Measurements from ENCODE around the gene PARP1. TPM values are rescaled to one million over a fixed set of nuclear protein-coding genes. Genes with fewer than 3 reads are reported as not detected.

Gene PARP1
- total and polyA plus RNA-seq, 12 donors: 15.3 to 150 (median 70.6) TPM

- no peak for TF ChIP-seq POLR2A (IDR thresholded peaks at IDR 0.05)
- TF ChIP-seq CTCF (IDR thresholded peaks at IDR 0.05): no peak
- Histone ChIP-seq H3K4me3 (no peak overlapping the region), H3K36me3 (replicated peaks in 1 of 2) (peaks cover 0 to 16% of the 10 kb centered on the region in 2 donors), H3K27ac (no peak overlapping the region), H3K9me3 (replicated peaks in 1 of 3) (no peaks in the 10 kb centered on the region), H3K27me3 (no peaks in the 10 kb centered on the region), H3K4me1 (replicated peaks in 1 of 2) (peaks cover 10 to 45% of the 10 kb centered on the region in 2 donors)
- intact Hi-C loops (cut with DNase I): no loop called here
- WGBS, 4 donors: 80 to 90% (median 83%) methylated on average over 16 of the region's 16 CpGs
- DNase-seq: no peak
Measured at GRCh38 chr1:226405411-226405988, 2.4 kb downstream of the PARP1 start.

GRCh38 chr1:226404904-226405222, 3.0 kb downstream of the PARP1 start:
- H3K4me1 ChIP-seq (replicated peaks in 1 of 2): peaks cover 10 to 45% of the 10 kb centered on the region in 2 donors

GRCh38 chr1:226404063-226404903, 3.6 kb downstream of the PARP1 start:
- H3K9me3 ChIP-seq (replicated peaks in 1 of 3): no peaks in the 10 kb centered on the region
- no peak for DNase-seq
- H3K4me1 ChIP-seq (replicated peaks in 1 of 2): peaks cover 10 to 45% of the 10 kb centered on the region in 2 donors
- 53 to 67% (median 57%) methylated on average over 4 to 5 of the region's 5 CpGs for WGBS, 4 donors
- H3K4me3 ChIP-seq: no peak overlapping the region
- H3K27ac ChIP-seq: peak overlapping the region in 1 of 5 donors; percentile 25
- H3K27me3 ChIP-seq: no peaks in the 10 kb centered on the region
- peaks cover 0 to 28% of the 10 kb centered on the region in 2 donors for H3K36me3 ChIP-seq (replicated peaks in 1 of 2)
- TF ChIP-seq CTCF (IDR thresholded peaks at IDR 0.05) (no peak), POLR2A (IDR thresholded peaks at IDR 0.05) (no peak)
- intact Hi-C loops (cut with DNase I): no loop called here

More at GRCh38 chr1:226404904-226405222, 3.0 kb downstream of the PARP1 start:
- Histone ChIP-seq H3K27me3 (no peaks in the 10 kb centered on the region), H3K9me3 (replicated peaks in 1 of 3) (no peaks in the 10 kb centered on the region), H3K36me3 (replicated peaks in 1 of 2) (peaks cover 0 to 22% of the 10 kb centered on the region in 2 donors), H3K27ac (no peak overlapping the region), H3K4me3 (no peak overlapping the region)
- DNase-seq: no peak
- intact Hi-C loops (cut with DNase I): no loop called here
- 82 to 93% (median 87%) methylated on average over 2 of the region's 2 CpGs for WGBS, 4 donors
- TF ChIP-seq POLR2A (IDR thresholded peaks at IDR 0.05): no peak

GRCh38 chr1:226403201-226404034, 4.5 kb downstream of the PARP1 start:
- peaks cover 0 to 32% of the 10 kb centered on the region in 2 donors for H3K36me3 ChIP-seq (replicated peaks in 1 of 2)
- intact Hi-C loops (cut with DNase I): no loop called here
- H3K27ac ChIP-seq: peak overlapping the region in 1 of 5 donors; percentile 25
- H3K4me3 ChIP-seq: no peak overlapping the region
- peaks cover 10 to 45% of the 10 kb centered on the region in 2 donors for H3K4me1 ChIP-seq (replicated peaks in 1 of 2)
- TF ChIP-seq POLR2A (IDR thresholded peaks at IDR 0.05) (no peak), CTCF (IDR thresholded peaks at IDR 0.05) (no peak)
- 79 to 85% (median 83%) methylated on average over 11 to 15 of the region's 15 CpGs for WGBS, 4 donors
- DNase-seq: no peak
- no peaks in the 10 kb centered on the region for H3K9me3 ChIP-seq (replicated peaks in 1 of 3)
- H3K27me3 ChIP-seq: no peaks in the 10 kb centered on the region
